Activated CD8-positive, alpha-beta memory T cell treated with anti-CD3 and anti-CD28 coated beads for 48 hours (primary cell): ENCODE measurements around the gene SLC25A13.
"Not testable (repeated sequence)": the region's sequence is repeated elsewhere in the genome, so short reads cannot be mapped to it uniquely, and the experiment has no call there.

Experiments used
- DNase-seq, 3 experiments: peaks; one replicate each; pipeline ENCODE4 v3.0.0-alpha.2; 2020; ENCODE audit warnings: low read depth in 2 of 3, low spot score in 2 of 3

SLC25A13 gene

GRCh38 chr7:96300986-96301385 lies 20.9 kb downstream of the SLC25A13 start:
- DNase-seq: no peak

- no peak for DNase-seq
These were observed 21.4 kb downstream of the SLC25A13 start for GRCh38 chr7:96300502-96300901.

- DNase-seq: no peak
These were observed 22.4 kb downstream of the SLC25A13 start for GRCh38 chr7:96299496-96299895.

GRCh38 chr7:96297876-96298275 lies 24.0 kb downstream of the SLC25A13 start:
- no peak for DNase-seq

GRCh38 chr7:96297446-96297845 lies 24.5 kb downstream of the SLC25A13 start:
- not testable (repeated sequence) for DNase-seq

- not testable (repeated sequence) for DNase-seq
These were observed 28.0 kb downstream of the SLC25A13 start for GRCh38 chr7:96293911-96294310.

GRCh38 chr7:96287559-96287958 lies 34.3 kb downstream of the SLC25A13 start:
- DNase-seq: no peak

- no peak for DNase-seq
These were observed 34.8 kb downstream of the SLC25A13 start for GRCh38 chr7:96287132-96287531.

GRCh38 chr7:96285579-96285978 lies 36.3 kb downstream of the SLC25A13 start:
- DNase-seq: no peak

- no peak for DNase-seq
These were observed 37.1 kb downstream of the SLC25A13 start for GRCh38 chr7:96284835-96285234.

GRCh38 chr7:96284240-96284639 lies 37.7 kb downstream of the SLC25A13 start:
- DNase-seq: no peak

GRCh38 chr7:96282835-96283234 lies 39.1 kb downstream of the SLC25A13 start:
- DNase-seq: no peak

GRCh38 chr7:96277921-96278320 lies 44.0 kb downstream of the SLC25A13 start:
- no peak for DNase-seq

- DNase-seq: no peak
These were observed 45.9 kb downstream of the SLC25A13 start for GRCh38 chr7:96276019-96276418.

GRCh38 chr7:96273716-96274115 lies 48.2 kb downstream of the SLC25A13 start:
- DNase-seq: no peak

- DNase-seq: no peak
These were observed 52.5 kb downstream of the SLC25A13 start for GRCh38 chr7:96269246-96269994.

GRCh38 chr7:96266580-96266979 lies 55.3 kb downstream of the SLC25A13 start:
- no peak for DNase-seq

GRCh38 chr7:96266015-96266414 lies 55.9 kb downstream of the SLC25A13 start:
- no peak for DNase-seq

GRCh38 chr7:96253964-96254363 lies 67.9 kb downstream of the SLC25A13 start:
- no peak for DNase-seq

GRCh38 chr7:96253441-96253840 lies 68.5 kb downstream of the SLC25A13 start:
- no peak for DNase-seq

- DNase-seq: no peak
These were observed 71.0 kb downstream of the SLC25A13 start for GRCh38 chr7:96250776-96251361.

- no peak for DNase-seq
These were observed 73.5 kb downstream of the SLC25A13 start for GRCh38 chr7:96248405-96248804.

GRCh38 chr7:96246919-96247318 lies 75.0 kb downstream of the SLC25A13 start:
- DNase-seq: no peak
